ENCODE measurements around the gene PRPH. TPM values are rescaled to one million over a fixed set of nuclear protein-coding genes. Genes with fewer than 3 reads are reported as not detected.

The PRPH gene
- total and polyA plus RNA-seq, 9 of the 15 experiments (the other 6 are each of a cell fraction or from before 2014, with no cell fraction given) = 0.27 to 1.9 (median 1.3) TPM; not detected in 1

- in situ Hi-C loops (cut with MboI) (no loop called here), intact Hi-C loops (cut with micrococcal nuclease) (loop anchor here (10.0 kb wide), 2 partner anchors 280 to 370 kb away; partner anchors contain the start of genes KMT2D, RHEBL1, WNT1 and WNT10B)
- FAIRE-seq (no peak), ATAC-seq (no peak), DNase-seq (ENCODE audit: extremely low read depth in 1 of 4, low spot score in 3 of 4) (no peak)
- ChIA-PET POLR2A (no interaction called here), CTCF (ENCODE audit: low intra/inter-chr PET ratio) (no interaction called here)
- Histone ChIP-seq H3K4me2 (ENCODE audit: insufficient read depth, low read length) (no peak overlapping the region), H3K27ac (ENCODE audit: extremely low read depth, low read depth, low read length) (no peak overlapping the region), H2AFZ (ENCODE audit: low read depth, low read length) (no peak overlapping the region), H3K9ac (ENCODE audit: insufficient read depth in 1 of 2, low read depth in 2 of 2, low read length in 2 of 2) (no peak overlapping the region), H3K4me1 (replicated peaks in 1 of 2; ENCODE audit: control insufficient read depth in 2 of 2, insufficient read depth in 2 of 2, low read length in 2 of 2) (peaks cover 23 to 55% of the 10 kb centered on the region in 2 experiments), H4K20me1 (replicated peaks; ENCODE audit: control insufficient read depth, insufficient read depth, low read length) (peaks cover 5% of the 10 kb centered on the region; the same call in 1 of the 2 replicates), H3K4me3 (no peak overlapping the region), H3K9me1 (ENCODE audit: control insufficient read depth, insufficient read depth, low read length) (no peaks in the 10 kb centered on the region), H3K27me3 (ENCODE audit: control insufficient read depth in 2 of 2, insufficient read depth in 2 of 2, low read length in 2 of 2) (peaks cover 27 to 37% of the 10 kb centered on the region in 2 experiments; a peak in 4 of 5 replicates), H3K36me3 (ENCODE audit: control insufficient read depth, insufficient read depth, low read length) (no peaks in the 10 kb centered on the region), H3K79me2 (ENCODE audit: control insufficient read depth, insufficient read depth, low read length) (no peaks in the 10 kb centered on the region), H3K9me3 (replicated peaks; ENCODE audit: control insufficient read depth, insufficient read depth, low read depth, low read length) (no peaks in the 10 kb centered on the region)
- WGBS (ENCODE audit: insufficient coverage, low coverage, missing lambda C conversion rate) = 37% methylated on average over 7 of the region's 15 CpGs
- TF ChIP-seq PHTF2 (CRISPR knock-in tag; IDR thresholded peaks at IDR 0.05) (no peak), VEZF1 (CRISPR knock-in tag; IDR thresholded peaks at IDR 0.05) (no peak), PBX2 (CRISPR knock-in tag; IDR thresholded peaks at IDR 0.05; ENCODE audit: low read depth) (no peak), PBX2 (tag; conservative IDR thresholded peaks at IDR 0.05; ENCODE audit: low read depth) (no peak)
- no TSS peak for BruUV-seq (replicated peaks)
These were observed 49.6 kb downstream of the PRPH start for GRCh38 chr12:49344486-49345050.

All from K562 (cell line).